Measurements from ENCODE around the gene CAMKMT.
A peak's percentile ranks its signal among the peaks of the same experiment; 100 is the strongest.

Gene CAMKMT

GRCh38 chr2:44612276-44612675, 250.5 kb downstream of the CAMKMT start:
- no peak for DNase-seq

GRCh38 chr2:44614940-44615339, 253.2 kb downstream of the CAMKMT start:
- no peak for DNase-seq

GRCh38 chr2:44615950-44616518, 254.3 kb downstream of the CAMKMT start:
- DNase-seq = no peak

- no peak for DNase-seq
Measured at GRCh38 chr2:44616667-44617155, 255.0 kb downstream of the CAMKMT start.

GRCh38 chr2:44618251-44619023, 256.7 kb downstream of the CAMKMT start:
- DNase-seq = no peak

- no peak for DNase-seq
Measured at GRCh38 chr2:44620189-44620990, 258.6 kb downstream of the CAMKMT start.

DNA sequence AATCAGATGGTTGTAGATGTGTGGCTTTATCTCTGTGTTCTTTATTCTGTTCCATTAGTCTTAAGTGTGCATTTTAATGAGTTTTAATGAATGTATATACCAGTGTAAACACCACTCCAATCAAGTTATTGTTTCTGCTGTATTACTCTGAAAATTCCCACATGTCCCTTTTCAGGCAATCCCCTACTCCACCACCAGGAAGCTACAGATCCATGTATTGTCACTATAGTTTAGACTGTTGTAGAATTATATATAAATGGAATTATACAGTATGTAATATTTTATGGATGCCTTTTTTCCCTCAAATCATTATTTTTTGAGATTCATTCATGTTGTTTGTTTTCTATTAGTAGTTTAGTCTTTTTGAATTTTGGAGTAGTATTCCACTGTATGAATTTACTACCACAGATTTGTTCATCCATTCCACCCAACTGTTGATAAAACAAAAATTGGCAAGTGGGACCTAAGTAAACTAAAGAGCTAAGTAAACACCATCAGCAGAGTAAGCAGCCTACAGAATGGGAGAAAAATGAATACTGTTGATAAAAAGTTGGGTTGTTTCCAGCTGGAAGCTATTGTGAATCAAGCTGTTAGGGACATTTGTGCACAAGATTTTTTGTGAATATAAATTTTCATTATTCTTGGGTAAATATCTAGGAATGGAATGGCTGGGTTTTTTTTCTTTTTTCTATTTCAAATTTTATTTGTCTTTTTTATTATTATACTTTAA, 262.0 kb downstream of the CAMKMT start:
- no peak for DNase-seq

DNA sequence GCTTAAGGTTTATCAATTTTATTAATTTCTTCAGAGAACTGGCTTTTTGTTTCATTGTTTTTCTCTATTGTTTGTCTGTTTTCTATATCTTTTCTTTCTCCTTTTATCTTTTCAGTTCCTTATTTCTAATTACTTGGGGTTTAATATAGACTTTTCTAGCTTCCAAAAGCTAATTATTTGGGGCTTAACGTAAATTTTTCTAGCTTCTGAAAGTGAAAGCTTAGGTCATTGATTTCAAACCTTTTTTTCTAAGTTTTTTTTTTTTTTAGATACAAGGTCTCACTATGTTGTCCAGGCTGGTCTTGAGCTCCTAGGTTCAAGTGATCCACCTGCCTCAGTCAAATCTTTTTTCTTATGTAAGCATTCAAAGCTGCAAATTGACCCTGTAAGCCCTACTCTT, 266.6 kb downstream of the CAMKMT start:
- no peak for DNase-seq

GRCh38 chr2:44632931-44633689, 271.4 kb downstream of the CAMKMT start:
- no peak for DNase-seq

DNA sequence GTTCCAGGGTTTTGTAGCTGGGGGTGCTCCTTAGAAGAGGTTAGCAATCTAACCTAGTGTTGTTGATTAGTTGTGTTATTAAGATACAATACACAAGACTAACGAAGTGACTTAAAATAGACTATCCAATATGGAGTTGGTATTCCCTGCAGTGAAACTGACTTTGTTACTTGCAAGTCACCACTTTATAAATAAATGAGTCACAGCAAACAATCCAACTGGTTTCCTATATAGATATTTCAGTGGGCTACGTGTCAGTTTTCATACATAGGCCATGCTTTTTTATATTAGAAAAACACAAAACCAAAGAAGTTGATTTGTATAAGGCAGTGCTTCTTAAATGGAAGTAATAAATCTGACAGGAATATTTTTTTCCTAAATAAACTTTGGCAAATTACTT, 274.0 kb downstream of the CAMKMT start:
- no peak for DNase-seq

GRCh38 chr2:44638649-44639048, 276.9 kb downstream of the CAMKMT start:
- DNase-seq = no peak

DNA sequence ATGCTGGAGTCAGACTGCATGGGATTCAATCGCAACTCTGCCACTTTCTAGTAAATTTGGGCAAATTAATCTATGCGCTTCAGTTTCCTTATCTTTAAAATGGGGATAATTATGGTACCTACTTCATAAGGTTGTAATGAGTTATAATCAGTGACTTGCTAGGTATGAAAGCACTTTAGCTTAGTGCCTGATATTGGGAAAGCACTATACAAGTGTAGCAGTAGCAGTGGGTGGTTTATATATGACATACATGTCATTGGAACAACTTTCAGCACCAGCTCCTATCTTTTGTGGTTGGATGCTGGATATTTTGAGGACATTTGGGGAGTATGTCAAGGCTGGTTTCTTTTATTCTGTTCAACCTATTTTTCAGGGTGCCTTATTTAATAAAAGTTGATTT, 277.7 kb downstream of the CAMKMT start:
- DNase-seq = no peak

GRCh38 chr2:44642123-44642857, 280.5 kb downstream of the CAMKMT start:
- no peak for DNase-seq

DNA sequence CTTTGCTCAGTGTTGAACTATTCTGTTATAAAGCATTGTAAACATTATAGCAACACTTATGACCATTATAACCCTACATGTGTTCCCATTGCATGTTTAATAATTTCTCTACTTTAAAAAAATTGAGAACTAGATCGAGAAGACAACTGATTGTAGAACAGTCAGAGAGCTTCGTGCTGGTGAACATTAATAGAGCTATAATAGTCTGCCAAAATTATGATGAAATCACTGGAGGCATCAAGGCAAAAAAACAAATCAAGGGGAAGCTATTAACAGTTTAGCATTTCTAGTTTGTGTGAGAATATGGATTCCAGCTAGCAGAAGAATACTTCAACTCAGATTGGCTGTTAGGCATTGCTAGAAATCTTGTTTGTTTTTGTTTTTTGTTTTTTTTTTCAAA, 284.2 kb downstream of the CAMKMT start:
- no peak for DNase-seq

DNA sequence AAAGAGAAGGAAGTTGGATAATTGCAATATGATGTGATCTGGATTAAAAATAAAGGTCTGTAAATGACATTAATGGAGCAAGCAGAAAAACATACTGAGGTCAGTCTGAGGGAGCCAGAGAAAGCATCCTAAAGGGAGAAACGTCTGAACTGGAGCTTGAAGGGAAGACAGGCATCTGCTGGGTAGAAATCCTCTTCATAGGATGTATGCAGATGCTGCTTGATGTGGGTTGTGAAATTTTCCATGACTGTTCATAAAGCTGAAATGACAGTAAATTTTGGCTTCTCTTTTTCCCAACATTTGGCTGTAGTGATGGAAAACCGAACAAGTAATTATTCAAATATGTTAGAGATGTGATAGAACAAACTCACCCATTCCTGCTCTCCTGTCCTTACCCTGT, 287.6 kb downstream of the CAMKMT start:
- DNase-seq = peak; percentile 4

- DNase-seq = no peak
Measured at GRCh38 chr2:44650796-44651195, 289.0 kb downstream of the CAMKMT start.

DNA sequence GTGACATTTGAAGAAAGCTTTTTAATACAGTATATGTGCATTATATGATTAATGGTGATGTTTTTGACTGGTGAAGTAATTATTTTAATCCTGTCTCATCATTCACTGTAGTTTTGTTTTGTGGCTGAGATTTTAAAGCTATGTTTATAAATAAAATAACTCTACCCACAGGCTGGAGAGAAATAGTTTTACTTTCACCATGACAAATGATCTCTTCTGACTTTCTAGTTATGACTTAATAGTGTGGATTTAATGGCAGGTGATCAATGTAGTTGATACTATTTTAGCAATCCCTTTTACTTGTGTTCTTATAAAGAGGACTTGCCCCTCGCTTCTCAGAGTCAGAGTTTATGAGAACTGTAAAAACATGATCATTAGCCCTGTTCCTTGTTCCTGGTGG, 290.2 kb downstream of the CAMKMT start:
- no peak for DNase-seq

- DNase-seq = no peak
Measured at GRCh38 chr2:44652701-44653100, 291.0 kb downstream of the CAMKMT start.

GRCh38 chr2:44655401-44655864, 293.7 kb downstream of the CAMKMT start:
- no peak for DNase-seq

DNA sequence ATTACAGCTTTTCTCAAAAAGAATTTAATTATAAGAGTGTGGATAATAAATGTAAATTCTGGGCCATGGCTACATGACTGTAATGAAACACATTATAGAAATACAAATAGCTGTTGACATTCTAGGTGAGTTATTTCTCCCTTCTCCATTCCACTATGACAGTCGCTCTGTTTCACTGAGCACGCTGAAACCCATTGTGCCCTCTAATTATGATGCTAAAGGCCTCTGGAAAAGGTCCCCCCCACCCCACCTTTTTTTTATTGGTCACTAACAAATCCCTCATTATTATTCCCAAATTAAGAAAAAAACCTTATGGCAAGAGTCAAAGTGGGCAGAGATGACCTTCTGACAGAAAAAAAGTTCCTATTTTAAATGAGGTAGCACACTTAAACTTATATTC, 294.7 kb downstream of the CAMKMT start:
- DNase-seq = no peak

DNA sequence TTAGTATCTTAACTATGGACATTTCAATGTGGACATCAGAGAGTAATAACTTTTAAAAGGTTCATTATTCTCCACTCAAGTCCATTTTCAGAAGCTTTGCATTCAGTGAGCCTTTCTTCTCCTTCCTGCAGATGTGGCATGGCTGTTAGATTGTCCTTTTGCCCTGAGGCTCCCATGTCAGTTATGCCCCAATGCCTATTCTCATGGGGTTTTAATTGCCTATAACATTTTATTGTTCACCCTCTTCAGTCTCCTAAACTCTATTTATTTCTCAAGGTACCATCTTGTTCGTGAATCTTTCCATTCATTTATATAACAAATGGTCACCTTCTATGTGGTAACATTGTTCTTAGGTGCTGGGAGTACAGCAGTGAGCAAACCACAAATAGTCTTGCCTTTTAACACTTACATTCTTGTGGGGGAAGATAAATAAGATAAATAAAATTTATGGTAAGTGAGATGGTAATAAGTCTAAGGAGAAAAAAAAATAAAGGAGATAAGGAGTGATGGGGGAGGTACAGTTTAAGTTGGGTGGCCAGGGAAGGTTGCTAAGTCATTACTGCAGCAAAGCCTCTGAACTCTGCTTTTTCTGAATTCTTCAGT, 301.8 kb downstream of the CAMKMT start:
- no peak for DNase-seq
